ENCODE data around the gene RUFY4. TPM values are rescaled to one million over a fixed set of nuclear protein-coding genes. Genes with fewer than 3 reads are reported as not detected.

The RUFY4 gene
- total RNA-seq, 1 donor from 2014 or later: not detected

- no peak for FAIRE-seq
- DNase-seq (ENCODE audit: low spot score in 2 of 2): no peak
Measured at GRCh38 chr2:218130377-218130776, 61.3 kb downstream of the RUFY4 start.

- no peak for DNase-seq (ENCODE audit: low spot score in 2 of 2)
- no peak for FAIRE-seq
Measured at GRCh38 chr2:218130822-218131221, 61.8 kb downstream of the RUFY4 start.

- no peak for FAIRE-seq
- no peak for DNase-seq (ENCODE audit: low spot score in 2 of 2)
Measured at GRCh38 chr2:218137514-218137913, 68.5 kb downstream of the RUFY4 start.

- no peak for FAIRE-seq
Measured at GRCh38 chr2:218138047-218138446, 69.0 kb downstream of the RUFY4 start.

More at GRCh38 chr2:218138047-218138446, 69.0 kb downstream of the RUFY4 start:
- DNase-seq (ENCODE audit: low spot score in 2 of 2): no peak

Other genes with a start within 250 kb of the RUFY4 start
- 3.7 TPM for gene TNS1, start 66.3 kb upstream of the RUFY4 start, total RNA-seq
- gene CXCR2, start 56.8 kb downstream of the RUFY4 start, total RNA-seq: under 0.01 TPM
- under 0.01 TPM for gene CXCR1, start 97.7 kb downstream of the RUFY4 start, total RNA-seq
- 139 TPM for gene ARPC2, start 147.9 kb downstream of the RUFY4 start, total RNA-seq
- not detected for gene GPBAR1, start 191.8 kb downstream of the RUFY4 start, total RNA-seq
- 98.2 TPM for gene AAMP, start 200.9 kb downstream of the RUFY4 start, total RNA-seq
- 15.1 TPM for gene PNKD, start 201.3 kb downstream of the RUFY4 start, total RNA-seq
- gene TMBIM1, start 223.2 kb downstream of the RUFY4 start, total RNA-seq: 9.4 TPM